GM19351 (cell line): ENCODE data around the gene CASKIN1.
"Not testable (repeated sequence)": the region's sequence is repeated elsewhere in the genome, so short reads cannot be mapped to it uniquely, and the experiment has no call there.

ENCODE experiments used
- ATAC-seq: cut with Tn5 transposase; IDR thresholded peaks from one replicate; pipeline ENCODE4 v1.9.1; 2021; ENCODE audit warnings: mild to moderate bottlenecking, moderate library complexity; ENCODE audit not compliant: unreplicated experiment

CASKIN1 gene

GRCh38 chr16:2196162-2196980 is at the start of gene CASKIN1:
Gene CASKIN1 (minus strand): TSS chr16:2196605. CDS start chr16:2196432, 173 bp downstream.
- ATAC-seq, result no peak

DNA sequence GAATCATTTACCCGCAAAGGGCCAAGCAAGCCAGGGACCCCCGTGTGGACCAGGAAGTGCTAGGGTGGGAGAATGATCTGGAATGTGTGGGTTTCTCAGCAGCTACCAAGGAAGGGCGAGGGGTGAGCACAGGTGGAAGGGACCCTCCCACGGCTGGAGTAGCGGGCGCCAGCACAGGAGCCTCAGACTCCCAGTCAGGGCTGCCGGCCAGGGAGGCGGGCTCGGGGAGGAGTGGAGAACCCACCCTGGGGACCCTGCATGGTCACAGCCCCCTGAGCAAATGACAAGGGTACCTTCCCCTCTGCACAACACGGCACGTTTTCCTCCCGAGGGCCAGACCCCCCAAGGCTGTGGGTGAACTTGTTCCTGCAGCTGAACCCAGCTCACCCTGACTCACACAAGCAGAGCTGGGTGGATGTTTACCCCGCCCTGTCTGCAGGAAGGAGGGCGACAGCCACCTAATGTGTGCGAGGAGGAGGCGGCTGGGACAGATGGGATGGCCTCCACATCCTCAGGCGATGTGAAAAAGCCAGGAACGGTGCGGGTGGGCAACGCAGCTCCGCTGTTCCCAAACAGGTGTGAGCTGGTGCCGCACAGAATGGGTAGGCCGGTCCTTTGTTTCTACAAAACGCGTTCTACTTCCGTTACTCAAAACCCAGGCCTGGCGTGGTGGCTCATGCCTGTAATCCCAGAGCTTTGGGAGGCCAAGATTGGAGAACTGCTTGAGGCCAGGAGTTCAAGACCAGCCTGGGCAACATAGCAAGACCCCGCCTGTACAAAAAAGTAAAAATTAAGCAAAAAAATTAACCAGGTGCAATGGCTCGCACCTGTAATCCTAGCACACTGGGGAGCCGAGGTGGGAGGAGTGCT is 48.8 kb upstream of the CASKIN1 start:
- no peak for ATAC-seq

GRCh38 chr16:2244301-2244700 is 47.9 kb upstream of the CASKIN1 start:
- no peak for ATAC-seq

DNA sequence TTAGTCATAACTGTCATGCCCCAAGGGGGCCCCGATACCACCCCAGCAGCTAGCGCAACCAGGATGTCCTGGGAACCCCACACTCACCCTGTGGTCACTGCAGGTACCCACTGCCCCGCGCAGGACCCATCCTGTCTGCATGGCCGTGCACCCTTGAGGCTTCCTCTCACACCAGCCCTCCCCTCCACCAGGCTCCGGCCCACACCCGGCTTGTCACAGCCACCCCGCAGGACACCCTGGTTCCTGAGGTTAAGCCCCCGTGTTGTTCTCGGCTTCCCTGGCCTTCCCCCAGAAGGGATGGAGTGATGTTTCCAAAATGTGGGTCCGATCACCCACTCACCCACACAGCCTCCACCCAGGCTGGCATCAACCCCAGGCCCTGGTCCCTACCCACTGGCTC is 47.4 kb upstream of the CASKIN1 start:
- no peak for ATAC-seq

DNA sequence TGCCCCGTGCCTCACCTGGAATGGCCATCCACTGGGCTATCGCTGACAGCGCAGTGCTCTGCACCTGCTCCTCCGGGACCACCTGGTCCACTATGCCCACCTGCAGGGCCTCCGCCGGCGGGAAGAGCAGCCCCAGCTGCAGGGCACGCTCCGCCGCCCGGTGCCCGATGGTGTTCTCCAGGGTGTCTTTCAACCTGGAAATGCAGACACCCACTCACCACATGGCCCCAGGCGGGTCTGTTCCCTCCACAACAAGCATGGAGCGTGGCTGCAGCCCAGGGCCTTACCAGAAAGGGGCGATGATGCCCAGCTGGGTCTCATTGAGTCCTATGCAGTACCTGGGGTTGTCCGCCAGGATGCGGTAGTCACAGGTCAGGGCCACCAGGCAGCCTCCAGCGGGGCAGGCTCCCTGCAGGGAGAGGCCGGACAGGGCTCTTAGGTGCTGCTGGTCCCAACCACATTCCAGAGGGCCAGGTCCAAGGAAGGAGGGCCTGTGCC is 46.7 kb upstream of the CASKIN1 start:
- no peak for ATAC-seq

GRCh38 chr16:2242598-2242997 is 46.2 kb upstream of the CASKIN1 start:
- no peak for ATAC-seq

DNA sequence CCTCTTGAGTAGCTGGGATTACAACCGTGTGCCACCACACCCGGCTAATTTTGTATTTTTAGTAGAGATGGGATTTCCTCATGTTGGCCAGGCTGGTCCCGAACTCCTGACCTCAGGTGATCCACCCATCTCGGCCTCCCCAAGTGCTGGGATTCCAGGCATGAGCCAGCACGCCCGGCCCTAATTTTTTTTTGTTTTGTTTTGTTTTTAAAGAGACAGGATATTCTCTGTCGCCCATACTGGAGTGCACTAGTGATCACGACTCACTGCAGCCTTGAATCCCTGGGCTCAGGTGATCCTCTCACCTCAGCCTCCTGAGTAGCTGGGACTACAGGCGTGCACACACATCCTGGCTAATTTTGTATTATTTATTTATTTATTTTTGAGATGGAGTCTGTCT is 43.9 kb upstream of the CASKIN1 start:
- ATAC-seq, result not testable (repeated sequence)

GRCh38 chr16:2238838-2239675 is 42.7 kb upstream of the CASKIN1 start:
- ATAC-seq, result no peak

GRCh38 chr16:2238150-2238837 is 41.9 kb upstream of the CASKIN1 start:
- no peak for ATAC-seq

GRCh38 chr16:2237493-2238149 is 41.2 kb upstream of the CASKIN1 start:
- no peak for ATAC-seq

GRCh38 chr16:2237102-2237482 is 40.7 kb upstream of the CASKIN1 start:
- ATAC-seq, result no peak

GRCh38 chr16:2236337-2237101 is 40.1 kb upstream of the CASKIN1 start, which contains the start of gene DNASE1L2:
Gene DNASE1L2 (plus strand): TSS chr16:2236444. CDS start chr16:2236817, 373 bp downstream.
- ATAC-seq, result no peak

DNA sequence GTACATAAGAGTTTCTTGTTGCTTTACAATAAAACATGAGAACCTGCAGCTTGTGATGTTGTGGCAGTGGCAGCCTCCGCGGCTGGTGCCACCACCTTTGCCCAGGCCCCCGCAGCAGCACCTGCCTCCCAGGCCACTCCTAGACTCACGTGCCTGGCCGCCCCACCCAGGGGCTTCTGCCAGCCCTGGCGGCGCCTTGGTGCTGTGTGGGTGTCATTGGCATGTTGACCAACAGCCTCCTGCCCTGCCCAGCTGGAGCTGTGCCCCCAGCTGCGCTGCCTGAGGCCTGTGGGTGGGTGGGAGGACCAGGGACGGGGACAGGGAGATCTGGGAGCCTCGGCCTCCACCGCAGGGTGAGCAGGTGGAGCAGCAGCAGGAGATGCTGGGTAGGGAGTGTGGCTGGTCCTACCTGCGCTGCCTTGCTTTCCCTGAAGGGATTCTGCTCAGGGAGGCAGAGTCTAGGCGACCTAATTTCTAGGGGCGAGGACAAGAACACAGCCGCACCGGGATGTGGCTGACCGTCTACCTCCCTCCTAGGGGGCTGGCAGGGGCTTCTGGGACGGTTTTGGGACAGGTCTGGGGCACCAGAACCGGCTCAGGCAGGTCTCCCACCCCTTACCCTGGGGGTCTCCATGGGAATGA is 39.4 kb upstream of the CASKIN1 start:
- no peak for ATAC-seq

DNA sequence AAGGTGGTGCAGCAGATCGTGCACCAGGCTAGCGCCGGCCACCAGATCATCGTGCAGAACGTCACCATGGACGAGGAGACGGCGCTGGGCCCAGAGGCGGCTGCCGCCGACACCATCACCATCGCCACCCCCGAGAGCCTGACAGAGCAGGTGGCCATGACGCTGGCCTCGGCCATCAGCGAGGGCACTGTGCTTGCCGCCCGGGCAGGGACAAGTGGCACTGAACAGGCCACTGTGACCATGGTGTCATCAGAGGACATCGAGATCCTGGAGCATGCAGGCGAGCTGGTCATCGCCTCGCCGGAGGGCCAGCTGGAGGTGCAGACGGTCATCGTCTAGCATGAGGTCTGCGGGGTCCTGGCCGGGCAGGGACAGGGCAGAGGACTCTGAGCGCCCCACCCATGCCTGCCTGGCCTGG is 38.8 kb upstream of the CASKIN1 start:
- no peak for ATAC-seq

DNA sequence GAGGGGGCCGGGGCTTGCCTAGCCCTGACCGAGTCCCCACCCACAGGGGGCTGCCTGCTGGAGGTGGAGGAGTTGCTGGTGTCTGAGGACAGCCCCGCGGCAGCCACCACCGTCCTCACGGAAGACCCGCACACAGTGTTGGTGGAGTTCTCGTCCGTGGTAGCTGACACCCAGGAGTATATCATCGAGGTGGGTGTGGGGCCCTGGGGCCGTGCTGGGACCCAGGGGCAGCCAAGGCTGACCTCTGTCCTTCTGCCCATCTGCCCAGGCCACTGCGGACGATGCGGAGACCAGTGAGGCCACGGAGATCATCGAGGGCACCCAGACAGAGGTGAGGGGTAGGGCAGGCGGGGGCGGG is 38.4 kb upstream of the CASKIN1 start:
- ATAC-seq, result no peak

GRCh38 chr16:2233872-2234812 is 37.7 kb upstream of the CASKIN1 start:
- ATAC-seq, result no peak

GRCh38 chr16:2233046-2233775 is 36.8 kb upstream of the CASKIN1 start:
- ATAC-seq, result no peak
